ENCODE data around the gene REM2.

- no peak for TF ChIP-seq FOXM1 (IDR thresholded peaks at IDR 0.05; ENCODE audit: borderline replicate concordance)
- TF ChIP-seq SUZ12 (IDR thresholded peaks at IDR 0.05) = no peak
- TF ChIP-seq FOXA1 (IDR thresholded peaks at IDR 0.05) = no peak
- TF ChIP-seq LEF1 (IDR thresholded peaks at IDR 0.05; ENCODE audit: borderline replicate concordance) = no peak
- TF ChIP-seq SP1 (IDR thresholded peaks at IDR 0.05) = no peak
- TF ChIP-seq PKNOX1 (IDR thresholded peaks at IDR 0.05) = no peak
- no peak for TF ChIP-seq L3MBTL2 (conservative IDR thresholded peaks at IDR 0.05)
- no peak for TF ChIP-seq FOXK2 (IDR thresholded peaks at IDR 0.05)
- no peak for TF ChIP-seq BHLHE40 (IDR thresholded peaks at IDR 0.05; ENCODE audit: borderline replicate concordance)
- no peak for TF ChIP-seq ZNF384 (IDR thresholded peaks at IDR 0.05)
- no peak for TF ChIP-seq HDGF (IDR thresholded peaks at IDR 0.05; ENCODE audit: borderline replicate concordance)
- no peak for TF ChIP-seq NFRKB (IDR thresholded peaks at IDR 0.05)
- TF ChIP-seq ELF4 (IDR thresholded peaks at IDR 0.05) = no peak
Observed at GRCh38 chr14:22865424-22866405, 17.3 kb upstream of the REM2 start.
